K562 (cell line): ENCODE results near the gene PRDM16. TPM values are rescaled to one million over a fixed set of nuclear protein-coding genes. Genes with fewer than 3 reads are reported as not detected.

ENCODE experiments used
- ATAC-seq: fragments of 200-7000 bp; cut with Tn5 transposase; 3 replicates; pipeline ENCODE4 v1.9.1; 2020; ENCODE audit warnings: moderate library complexity
- BruUV-seq: library from RNA; stranded (reverse); fragments of 400-500 nt; replicated peaks from 2 replicates; lab custom pipeline; 2021; lab: Mats Ljungman, UMichigan
- CTCF ChIA-PET: fragments of 300-600 bp; formaldehyde crosslinking; extraction: SDS; loops from one replicate; lab custom pipeline; 2021; ENCODE audit warnings: low intra/inter-chr PET ratio; lab: Yijun Ruan, JAX
- POLR2A ChIA-PET: fragments of 300-600, 350-650 bp; sonication (Branson Sonifier 250); formaldehyde crosslinking; extraction: SDS; loops from one replicate; lab custom pipeline; 2021; ENCODE audit warnings: antibody characterized with exemption, inconsistent platforms; lab: Yijun Ruan, JAX
- DNase-seq, 4 experiments: peaks; one replicate each; pipeline versions ENCODE4 v3.0.0 to v3.0.0-alpha.2; 2011 to 2018; ENCODE audit warnings: low spot score in 3 of 4, mixed read lengths in 3 of 4; ENCODE audit errors: extremely low read depth in 1 of 4
- FAIRE-seq: peaks from 2 replicates; lab custom pipeline; 2011; peaks lifted over from hg19 to GRCh38; lab: Jason Lieb, UNC
- H2AFZ ChIP-seq: 2 replicates; pipeline ENCODE4 v1.6.0; 2011; ENCODE audit warnings: low read depth, low read length, control low read depth, inconsistent platforms
- H3K27ac ChIP-seq: fragments of 200-600 bp; 3 replicates; pipeline ENCODE4 v1.8.0; 2011; ENCODE audit warnings: low read depth, mild to moderate bottlenecking, control low read depth, inconsistent platforms, low read length, moderate library complexity, mixed read lengths; ENCODE audit errors: extremely low read depth
- H3K27me3 ChIP-seq, 2 experiments: fragments of 300-600 bp in 1 of 2; 2 replicates in 1 of 2; 3 replicates in 1 of 2; pipeline versions ENCODE4 v1.6.0 to v1.8.0; 2011; ENCODE audit warnings: inconsistent platforms in 2 of 2, low read length in 2 of 2, mild to moderate bottlenecking in 1 of 2, mixed read lengths in 1 of 2, moderate library complexity in 1 of 2; ENCODE audit not compliant: control insufficient read depth in 2 of 2, insufficient read depth in 2 of 2
- H3K36me3 ChIP-seq: fragments of 300-600 bp; 3 replicates; pipeline ENCODE4 v1.8.0; 2011; ENCODE audit warnings: mild to moderate bottlenecking, low read length, inconsistent platforms; ENCODE audit not compliant: control insufficient read depth, insufficient read depth
- H3K4me1 ChIP-seq, 2 experiments: fragments of 200-600 bp in 1 of 2; replicated peaks in 1 of 2; 2 replicates in 1 of 2; 3 replicates in 1 of 2; pipeline versions ENCODE4 v1.5.1 to v1.8.0; 2011; ENCODE audit warnings: inconsistent platforms in 2 of 2, low read length in 2 of 2, mild to moderate bottlenecking in 1 of 2, mixed read lengths in 1 of 2, moderate library complexity in 1 of 2; ENCODE audit not compliant: control insufficient read depth in 2 of 2, insufficient read depth in 2 of 2
- H3K4me2 ChIP-seq: 2 replicates; pipeline ENCODE4 v1.6.1; 2011; ENCODE audit warnings: low read length, control low read depth, inconsistent platforms, mixed read lengths; ENCODE audit not compliant: insufficient read depth
- H3K4me3 ChIP-seq: fragments of 200-600 bp; sonication (generic), shearing (Covaris generic); 2 replicates; pipeline ENCODE4 v1.5.1; 2016; ENCODE audit warnings: control low read depth, inconsistent platforms
- H3K79me2 ChIP-seq: fragments of 200-600 bp; 3 replicates; pipeline ENCODE4 v1.8.0; 2011; ENCODE audit warnings: low read length, inconsistent platforms; ENCODE audit not compliant: control insufficient read depth, insufficient read depth
- H3K9ac ChIP-seq, 2 experiments: 2 replicates each; pipeline versions ENCODE4 v1.6.0 to v1.6.1; 2011; ENCODE audit warnings: low read depth in 2 of 2, low read length in 2 of 2, control low read depth in 1 of 2, inconsistent platforms in 1 of 2, mild to moderate bottlenecking in 1 of 2, mixed read lengths in 1 of 2; ENCODE audit not compliant: insufficient read depth in 1 of 2
- H3K9me1 ChIP-seq: one replicate; pipeline ENCODE4 v1.6.0; 2011; ENCODE audit warnings: inconsistent platforms, mild to moderate bottlenecking, low read length, moderate library complexity; ENCODE audit not compliant: control insufficient read depth, insufficient read depth
- H3K9me3 ChIP-seq: replicated peaks from 2 replicates; pipeline ENCODE4 v1.5.1; 2011; ENCODE audit warnings: low read depth, low read length, inconsistent platforms; ENCODE audit not compliant: control insufficient read depth, insufficient read depth
- H4K20me1 ChIP-seq: replicated peaks from 2 replicates; pipeline ENCODE4 v1.6.1; 2011; ENCODE audit warnings: low read length, inconsistent platforms, mixed read lengths; ENCODE audit not compliant: control insufficient read depth, insufficient read depth
- ILF3 ChIP-seq: fragments of 450-650 bp; IDR thresholded peaks from 2 replicates; pipeline ENCODE4 v1.6.1; 2018; ENCODE audit warnings: antibody characterized with exemption, mild to moderate bottlenecking, moderate library complexity, borderline replicate concordance
- KAT2B ChIP-seq: IDR thresholded peaks from one replicate; pipeline ENCODE4 v1.6.1; 2012; ENCODE audit warnings: low read depth, mild to moderate bottlenecking, control low read depth, inconsistent platforms, low read length, moderate library complexity
- MCM3 ChIP-seq: fragments of 450-650 bp; IDR thresholded peaks from 2 replicates; pipeline ENCODE4 v1.6.1; 2016
- MTF1 ChIP-seq: fragments of 250-450 bp; sonication (Bioruptor Pico); IDR thresholded peaks from 2 replicates; pipeline ENCODE4 v1.9.0; 2021; ENCODE audit warnings: moderate library complexity, mild to moderate bottlenecking, inconsistent platforms, borderline replicate concordance
- NR0B1 ChIP-seq: fragments of 450-650 bp; IDR thresholded peaks from one replicate; pipeline ENCODE4 v1.6.1; 2018; ENCODE audit warnings: mild to moderate bottlenecking, moderate library complexity; ENCODE audit not compliant: partially characterized antibody
- TAF9B ChIP-seq: fragments of 450-650 bp; IDR thresholded peaks from 2 replicates; pipeline ENCODE4 v1.6.1; 2018; ENCODE audit warnings: mild to moderate bottlenecking; ENCODE audit not compliant: partially characterized antibody
- ZBTB40 ChIP-seq, 2 experiments: fragments of 450-650 bp in 1 of 2; sonication (generic) in 1 of 2; formaldehyde crosslinking in 1 of 2; IDR thresholded peaks; 2 replicates each; pipeline versions ENCODE4 v1.7.1 to v1.9.0; 2016 to 2022; ENCODE audit warnings: inconsistent platforms in 1 of 2, mild to moderate bottlenecking in 1 of 2, missing genetic modification reagents in 1 of 2
- ZNF197 ChIP-seq: fragments of 200-800 bp; sonication (Bioruptor generic); IDR thresholded peaks from 2 replicates; pipeline ENCODE4 v1.6.1; 2016; ENCODE audit warnings: low read depth, missing genetic modification characterization, missing compliant biosample characterization
- ZNF445 ChIP-seq: fragments of 250-450 bp; sonication (Bioruptor Pico); IDR thresholded peaks from 2 replicates; pipeline ENCODE4 v1.4.0; 2020; ENCODE audit warnings: low read depth, mild to moderate bottlenecking, moderate library complexity
- ZNF830 ChIP-seq: fragments of 250-450 bp; sonication (Bioruptor Pico); IDR thresholded peaks from 2 replicates; pipeline ENCODE4 v1.5.0; 2021; ENCODE audit warnings: mild to moderate bottlenecking
- ZSCAN29 ChIP-seq: fragments of 450-650 bp; IDR thresholded peaks from 2 replicates; pipeline ENCODE4 v1.6.1; 2017
- WGBS: fragments of 100-300 bp; shearing (Covaris generic); methylation state at CpG from one replicate; pipeline ENCODE4 v1.1.6; 2016; ENCODE audit warnings: low coverage, mixed read lengths; ENCODE audit not compliant: insufficient coverage; ENCODE audit errors: missing lambda C conversion rate; 5-methylcytosine and 5-hydroxymethylcytosine counted together
- in situ Hi-C: fragments of 300-500 bp; cut with MboI; formaldehyde crosslinking; loops from 4 replicates; pipeline ENCODE4 v1.15.0; 2018; ENCODE audit warnings: inconsistent platforms, mixed read lengths
- intact Hi-C: fragments of 100-400 bp; cut with micrococcal nuclease; formaldehyde crosslinking; loops from 2 replicates; pipeline ENCODE4 v1.14.2; 2022
- polyA plus RNA-seq, 8 experiments: library from polyadenylated mRNA; depleted of rRNA in 4 of 8; stranded (reverse) in 5 of 8; unstranded in 3 of 8; fragments of >200 nt; fragmentation: Nextera tagmentation in 2 of 8; fragmentation: Illumina TruSeq in 1 of 8; extraction: Ambion mirVana in 2 of 8; extraction: Trizol in 1 of 8; gene quantifications; 2 replicates each; pipeline versions ENCODE4 v1.2.1 to v1.2.3, GENCODE V29; 2011 to 2014; ENCODE audit warnings: inconsistent platforms in 1 of 8, missing spikeins in 1 of 8
- total RNA-seq, 7 experiments: library from RNA; depleted of rRNA in 6 of 7; stranded (reverse); fragments of >200 nt in 6 of 7; fragmentation: Illumina TruSeq in 2 of 7; extraction: Trizol in 2 of 7; gene quantifications; 2 replicates each; pipeline versions ENCODE4 v1.2.1 to v1.2.3, GENCODE V29; 2011 to 2021; ENCODE audit warnings: low replicate concordance in 1 of 7
- TF ChIP-seq, protein P1 (sequence below): fragments of 450-650 bp; formaldehyde crosslinking; IDR thresholded peaks from 2 replicates; pipeline ENCODE4 v1.4.0; 2022; ENCODE audit warnings: mild to moderate bottlenecking, moderate library complexity

PRDM16 gene
- total and polyA plus RNA-seq, 9 of the 15 experiments (the other 6 are each of a cell fraction or from before 2014, with no cell fraction given): 0.10 to 0.27 TPM; not detected in 7

- H3K27me3 ChIP-seq: peaks cover 54 to 80% of the 10 kb centered on the region in 2 experiments
- H3K4me1 ChIP-seq: peaks cover 0 to 6% of the 10 kb centered on the region in 2 experiments; a peak in 1 of 5 replicates
- no peaks in the 10 kb centered on the region for H3K9me3 ChIP-seq
- no peaks in the 10 kb centered on the region for H3K36me3 ChIP-seq
- H3K27ac ChIP-seq: no peak overlapping the region
- peaks cover 31% of the 10 kb centered on the region for H4K20me1 ChIP-seq
- intact Hi-C loops (no loop called here), in situ Hi-C loops (no loop called here)
- H3K9ac ChIP-seq: no peak overlapping the region; a peak in 1 of 4 replicates
- H3K9me1 ChIP-seq: peaks cover 3% of the 10 kb centered on the region
- H2AFZ ChIP-seq: no peak overlapping the region
- ATAC-seq (no peak), DNase-seq (no peak), FAIRE-seq (no peak)
- no TSS peak for BruUV-seq
- H3K79me2 ChIP-seq: no peaks in the 10 kb centered on the region
- no peak overlapping the region for H3K4me3 ChIP-seq
- no peak overlapping the region for H3K4me2 ChIP-seq
- CTCF ChIA-PET: no interaction called here
- POLR2A ChIA-PET: interaction anchor here (0.8 to 1.7 kb wide), 2 partner anchors 12 to 86 kb away, joined by 3 to 5 read pairs; no protein-coding TSS in a partner anchor
- WGBS: 1% methylated on average over 15 of the region's 15 CpGs
- TF ChIP-seq TAF9B: no peak
- no peak for TF ChIP-seq ZNF445 (CRISPR knock-in tag)
- no peak for TF ChIP-seq MTF1 (CRISPR knock-in tag)
- TF ChIP-seq MCM3: no peak
- no peak for TF ChIP-seq ZNF830 (CRISPR knock-in tag)
- TF ChIP-seq ZBTB40 (IDR thresholded peaks at IDR 0.05): no peak
- no peak for TF ChIP-seq ZBTB40 (CRISPR knock-in tag; IDR thresholded peaks at IDR 0.05)
- no peak for TF ChIP-seq ILF3
- TF ChIP-seq, protein P1, sequence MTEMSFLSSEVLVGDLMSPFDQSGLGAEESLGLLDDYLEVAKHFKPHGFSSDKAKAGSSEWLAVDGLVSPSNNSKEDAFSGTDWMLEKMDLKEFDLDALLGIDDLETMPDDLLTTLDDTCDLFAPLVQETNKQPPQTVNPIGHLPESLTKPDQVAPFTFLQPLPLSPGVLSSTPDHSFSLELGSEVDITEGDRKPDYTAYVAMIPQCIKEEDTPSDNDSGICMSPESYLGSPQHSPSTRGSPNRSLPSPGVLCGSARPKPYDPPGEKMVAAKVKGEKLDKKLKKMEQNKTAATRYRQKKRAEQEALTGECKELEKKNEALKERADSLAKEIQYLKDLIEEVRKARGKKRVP (CRISPR knock-in tag): no peak
- TF ChIP-seq NR0B1: no peak
- TF ChIP-seq ZNF197: no peak
- TF ChIP-seq ZSCAN29: no peak
- TF ChIP-seq KAT2B: no peak
These were observed 164.0 kb downstream of the PRDM16 start for GRCh38 chr1:3233031-3233430.
